Caco-2 (cell line): Measurements from ENCODE around the gene ADD2. TPM values are rescaled to one million over a fixed set of nuclear protein-coding genes. Genes with fewer than 3 reads are reported as not detected.

Experiments
- BruUV-seq: library from RNA; stranded (reverse); fragments of 400-500 nt; replicated peaks from 2 replicates; lab custom pipeline; 2021; lab: Mats Ljungman, UMichigan
- CTCF ChIA-PET: fragments of 300-600 bp; sonication (Branson Sonifier 250); formaldehyde crosslinking; loops from one replicate; lab custom pipeline; 2022; ENCODE audit warnings: antibody characterized with exemption; lab: Charles Lee
- POLR2A ChIA-PET: fragments of 300-600 bp; sonication (Branson Sonifier 250); formaldehyde crosslinking; loops from one replicate; lab custom pipeline; 2022; ENCODE audit warnings: antibody characterized with exemption; lab: Charles Lee
- DNase-seq, 2 experiments: peaks; one replicate each; pipeline versions ENCODE4 v3.0.0 to v3.0.0-alpha.2; 2020 to 2022
- H3K27me3 ChIP-seq: replicated peaks from 2 replicates; pipeline ENCODE4 v1.6.0; 2011; ENCODE audit warnings: low read length; ENCODE audit not compliant: control insufficient read depth, insufficient read depth
- H3K36me3 ChIP-seq: 2 replicates; pipeline ENCODE4 v1.5.1; 2011; ENCODE audit warnings: low read length; ENCODE audit not compliant: control insufficient read depth, insufficient read depth
- H3K4me1 ChIP-seq: fragments of 250-450 bp; sonication (Bioruptor Pico); 2 replicates; pipeline ENCODE4 v1.5.1; 2020; ENCODE audit warnings: mild to moderate bottlenecking
- H3K4me3 ChIP-seq: 2 replicates; pipeline ENCODE4 v1.5.1; 2011; ENCODE audit warnings: low read depth, mild to moderate bottlenecking, control low read depth, low read length
- H3K9me3 ChIP-seq: fragments of 250-450 bp; sonication (Bioruptor Pico); 2 replicates; pipeline ENCODE4 v1.5.1; 2020; ENCODE audit warnings: mild to moderate bottlenecking, moderate library complexity
- H3K27ac Mint-ChIP-seq: one replicate; pipeline ENCODE4 v1.8.0; 2022; ENCODE audit warnings: mixed read lengths; ENCODE audit not compliant: unreplicated experiment
- H3K27me3 Mint-ChIP-seq: one replicate; pipeline ENCODE4 v1.8.0; 2022; ENCODE audit warnings: mixed read lengths; ENCODE audit not compliant: insufficient read depth, unreplicated experiment
- H3K36me3 Mint-ChIP-seq: one replicate; pipeline ENCODE4 v1.8.0; 2022; ENCODE audit warnings: mild to moderate bottlenecking, mixed read lengths; ENCODE audit not compliant: insufficient read depth, unreplicated experiment
- H3K4me1 Mint-ChIP-seq: one replicate; pipeline ENCODE4 v1.8.0; 2022; ENCODE audit warnings: low read depth, mixed read lengths; ENCODE audit not compliant: unreplicated experiment
- H3K4me3 Mint-ChIP-seq: one replicate; pipeline ENCODE4 v1.8.0; 2022; ENCODE audit warnings: mild to moderate bottlenecking, moderate library complexity, mixed read lengths; ENCODE audit not compliant: unreplicated experiment
- H3K9me3 Mint-ChIP-seq: one replicate; pipeline ENCODE4 v1.8.0; 2022; ENCODE audit warnings: mixed read lengths; ENCODE audit not compliant: unreplicated experiment
- CTCF ChIP-seq, 2 experiments: fragments of 200-600 bp in 1 of 2; IDR thresholded peaks; 1 replicate in 1 of 2; 2 replicates in 1 of 2; pipeline versions ENCODE4 v1.5.1 to v1.8.0; 2011 to 2022; ENCODE audit warnings: antibody characterized with exemption in 1 of 2, control low read depth in 1 of 2, inconsistent platforms in 1 of 2, low read depth in 1 of 2, low read length in 1 of 2, mild to moderate bottlenecking in 1 of 2, moderate library complexity in 1 of 2; ENCODE audit not compliant: insufficient read depth in 1 of 2, severe bottlenecking in 1 of 2, unreplicated experiment in 1 of 2
- intact Hi-C: fragments of 100-400 bp; cut with micrococcal nuclease; formaldehyde crosslinking; loops from one replicate; pipeline ENCODE4 v1.10.0; 2022; ENCODE audit not compliant: unreplicated experiment
- total RNA-seq: library from RNA; stranded (reverse); gene quantifications from 2 replicates; pipeline ENCODE4 v1.2.3, GENCODE V29; 2022

The ADD2 gene
- total RNA-seq, 1 experiment from 2014 or later, result not detected

- Mint-ChIP-seq H3K27ac (no peak overlapping the region), H3K9me3 (no peaks in the 10 kb centered on the region), H3K4me3 (no peak overlapping the region), H3K4me1 (no peaks in the 10 kb centered on the region), H3K36me3 (no peaks in the 10 kb centered on the region), H3K27me3 (peaks cover 19% of the 10 kb centered on the region)
- H3K9me3 ChIP-seq, result no peaks in the 10 kb centered on the region
- intact Hi-C loops, result no loop called here
- H3K4me3 ChIP-seq, result no peak overlapping the region
- H3K27me3 ChIP-seq, result peaks cover 1% of the 10 kb centered on the region; the same call in 1 of the 2 replicates
- no peaks in the 10 kb centered on the region for H3K4me1 ChIP-seq
- BruUV-seq, result no TSS peak
- POLR2A ChIA-PET, result no interaction called here
- H3K36me3 ChIP-seq, result no peaks in the 10 kb centered on the region
- CTCF ChIA-PET, result interaction anchor here (1.2 kb wide), 1 partner anchor 311 kb away, joined by 8 read pairs; no protein-coding TSS in a partner anchor
- no peak for TF ChIP-seq CTCF (IDR thresholded peaks at IDR 0.05; ENCODE audit: insufficient read depth in 1 of 2, low read depth in 1 of 2, low read length in 1 of 2, severe bottlenecking in 1 of 2, unreplicated experiment in 1 of 2)
- no peak for DNase-seq
These were observed 152.8 kb downstream of the ADD2 start for GRCh38 chr2:70615222-70615621.

DNA sequence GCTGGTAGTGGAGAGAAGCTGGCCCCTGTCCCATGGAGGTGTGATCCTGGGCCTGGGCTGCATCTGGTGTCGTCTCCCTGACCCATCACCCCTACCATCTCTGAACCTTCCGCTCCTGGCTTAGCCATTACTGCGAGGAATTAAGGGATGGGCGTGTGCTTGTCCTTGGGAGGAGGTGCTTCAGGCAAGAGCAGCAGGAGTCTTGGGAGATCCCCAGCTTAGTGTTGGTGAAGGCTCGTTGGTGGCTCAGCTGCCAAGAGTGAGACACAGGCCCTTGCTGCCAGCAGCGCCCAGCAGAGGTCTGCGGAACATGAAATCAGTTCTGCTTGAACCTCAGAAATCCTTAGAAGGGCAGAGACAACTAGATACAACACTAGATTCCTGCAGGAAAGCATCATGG, 154.5 kb downstream of the ADD2 start:
- H3K36me3 Mint-ChIP-seq, result no peaks in the 10 kb centered on the region
- CTCF ChIA-PET, result interaction anchor here (0.5 kb wide), 1 partner anchor 308 kb away, joined by 4 read pairs; no protein-coding TSS in a partner anchor
- H3K4me3 ChIP-seq, result no peak overlapping the region
- POLR2A ChIA-PET, result no interaction called here
- no peak for DNase-seq
- H3K27me3 ChIP-seq, result 0 out of 2 replicates have a peak, but pooled peaks cover 1% of the 10 kb centered on the region
- H3K27me3 Mint-ChIP-seq, result peaks cover 13% of the 10 kb centered on the region
- H3K36me3 ChIP-seq, result no peaks in the 10 kb centered on the region
- BruUV-seq, result no TSS peak
- no peaks in the 10 kb centered on the region for H3K9me3 Mint-ChIP-seq
- no peaks in the 10 kb centered on the region for H3K4me1 Mint-ChIP-seq
- no peaks in the 10 kb centered on the region for H3K9me3 ChIP-seq
- no peaks in the 10 kb centered on the region for H3K4me1 ChIP-seq
- intact Hi-C loops, result no loop called here
- no peak overlapping the region for H3K27ac Mint-ChIP-seq
- H3K4me3 Mint-ChIP-seq, result no peak overlapping the region
- no peak for TF ChIP-seq CTCF (IDR thresholded peaks at IDR 0.05; ENCODE audit: insufficient read depth in 1 of 2, low read depth in 1 of 2, low read length in 1 of 2, severe bottlenecking in 1 of 2, unreplicated experiment in 1 of 2)

GRCh38 chr2:70612574-70612973, 155.4 kb downstream of the ADD2 start:
- peaks cover 11% of the 10 kb centered on the region for H3K27me3 Mint-ChIP-seq
- H3K36me3 ChIP-seq, result no peaks in the 10 kb centered on the region
- no peak for DNase-seq
- H3K9me3 ChIP-seq, result no peaks in the 10 kb centered on the region
- H3K27me3 ChIP-seq, result 0 out of 2 replicates have a peak, but pooled peaks cover 1% of the 10 kb centered on the region
- POLR2A ChIA-PET, result no interaction called here
- CTCF ChIA-PET, result interaction anchor here (0.5 to 0.6 kb wide), 2 partner anchors 24 to 131 kb away, joined by 3 to 7 read pairs; no protein-coding TSS in a partner anchor
- intact Hi-C loops, result no loop called here
- H3K4me3 Mint-ChIP-seq, result no peak overlapping the region
- BruUV-seq, result no TSS peak
- no peak overlapping the region for H3K4me3 ChIP-seq
- H3K36me3 Mint-ChIP-seq, result no peaks in the 10 kb centered on the region
- H3K27ac Mint-ChIP-seq, result no peak overlapping the region
- no peaks in the 10 kb centered on the region for H3K4me1 ChIP-seq
- H3K9me3 Mint-ChIP-seq, result no peaks in the 10 kb centered on the region
- TF ChIP-seq CTCF (IDR thresholded peaks at IDR 0.05; ENCODE audit: insufficient read depth in 1 of 2, low read depth in 1 of 2, low read length in 1 of 2, severe bottlenecking in 1 of 2, unreplicated experiment in 1 of 2), result no peak
- H3K4me1 Mint-ChIP-seq, result no peaks in the 10 kb centered on the region
